Naive thymus-derived CD4-positive, alpha-beta T cell (primary cell): ENCODE measurements around the gene PAQR6. TPM values are rescaled to one million over a fixed set of nuclear protein-coding genes. Genes with fewer than 3 reads are reported as not detected.

Experiments
- ATAC-seq: fragments of 150-1000 bp; cut with Tn5 transposase; 2 replicates; pipeline ENCODE4 v1.10.0; 2021; ENCODE audit warnings: mild to moderate bottlenecking, moderate library complexity
- CTCF ChIA-PET: fragments of 350-600 bp; sonication (Branson Sonifier 250); formaldehyde crosslinking; loops from one replicate; lab custom pipeline; 2021; ENCODE audit warnings: antibody characterized with exemption; lab: Charles Lee
- POLR2A ChIA-PET: fragments of 350-600 bp; sonication (Branson Sonifier 250); formaldehyde crosslinking; loops from one replicate; lab custom pipeline; 2021; ENCODE audit warnings: antibody characterized with exemption, inconsistent platforms; lab: Charles Lee
- DNase-seq, 9 donors: peaks; one replicate each; pipeline versions ENCODE4 v3.0.0 to v3.0.0-alpha.2; 2020 to 2022; ENCODE audit warnings: mixed read lengths in 1 of 9
- H3K27ac ChIP-seq: one replicate; pipeline ENCODE4 v1.7.0; 2013; ENCODE audit warnings: mild to moderate bottlenecking, low read depth, low read length, moderate library complexity
- H3K27me3 ChIP-seq, 2 donors: one replicate each; pipeline ENCODE4 v1.7.0; 2013; ENCODE audit warnings: low read length in 2 of 2, mild to moderate bottlenecking in 2 of 2, moderate library complexity in 2 of 2; ENCODE audit not compliant: control insufficient read depth in 2 of 2, insufficient read depth in 2 of 2
- H3K36me3 ChIP-seq, 3 experiments: 1 replicate in 2 of 3; 2 replicates in 1 of 3; pipeline ENCODE4 v1.7.0; 2013; ENCODE audit warnings: low read length in 3 of 3, mild to moderate bottlenecking in 3 of 3, moderate library complexity in 1 of 3; ENCODE audit not compliant: insufficient read depth in 3 of 3, control insufficient read depth in 2 of 3
- H3K4me1 ChIP-seq, 2 donors: one replicate each; pipeline ENCODE4 v1.7.0; 2013; ENCODE audit warnings: low read length in 2 of 2, mild to moderate bottlenecking in 2 of 2, moderate library complexity in 1 of 2; ENCODE audit not compliant: control insufficient read depth in 2 of 2, insufficient read depth in 2 of 2
- H3K4me3 ChIP-seq: 2 replicates; pipeline ENCODE4 v1.7.0; 2013; ENCODE audit warnings: mild to moderate bottlenecking, low read length
- H3K9me3 ChIP-seq, 3 experiments: 1 replicate in 2 of 3; 2 replicates in 1 of 3; pipeline ENCODE4 v1.7.0; 2013; ENCODE audit warnings: low read length in 3 of 3; ENCODE audit not compliant: control insufficient read depth in 2 of 3
- H3K27ac Mint-ChIP-seq, 9 donors: one replicate each; pipeline ENCODE4 v1.8.0; 2020 to 2022; ENCODE audit warnings: mixed read lengths in 9 of 9, mild to moderate bottlenecking in 8 of 9, moderate library complexity in 5 of 9, inconsistent platforms in 2 of 9
- H3K27me3 Mint-ChIP-seq, 5 donors: one replicate each; pipeline ENCODE4 v1.8.0; 2021 to 2022; ENCODE audit warnings: mixed read lengths in 5 of 5, mild to moderate bottlenecking in 1 of 5
- H3K36me3 Mint-ChIP-seq, 5 donors: one replicate each; pipeline ENCODE4 v1.8.0; 2020 to 2022; ENCODE audit warnings: mixed read lengths in 5 of 5, mild to moderate bottlenecking in 3 of 5, inconsistent platforms in 1 of 5
- H3K4me1 Mint-ChIP-seq, 7 donors: one replicate each; pipeline ENCODE4 v1.8.0; 2020 to 2022; ENCODE audit warnings: mixed read lengths in 7 of 7, mild to moderate bottlenecking in 3 of 7, inconsistent platforms in 1 of 7
- H3K4me3 Mint-ChIP-seq, 10 donors: one replicate each; pipeline ENCODE4 v1.8.0; 2020 to 2022; ENCODE audit warnings: mild to moderate bottlenecking in 10 of 10, mixed read lengths in 10 of 10, moderate library complexity in 6 of 10, inconsistent platforms in 2 of 10
- H3K9me3 Mint-ChIP-seq, 11 donors: one replicate each; pipeline ENCODE4 v1.8.0; 2020 to 2022; ENCODE audit warnings: mixed read lengths in 11 of 11, mild to moderate bottlenecking in 4 of 11, inconsistent platforms in 1 of 11, moderate library complexity in 1 of 11
- intact Hi-C, 2 donors: fragments of 100-400 bp; cut with micrococcal nuclease; formaldehyde crosslinking; loops; one replicate each; pipeline ENCODE4 v1.15.1; 2023
- polyA plus RNA-seq, 2 donors: library from polyadenylated mRNA; unstranded; fragments of 300-500 nt; fragmentation: Illumina TruSeq; gene quantifications; one replicate each; pipeline ENCODE4 v1.2.3, GENCODE V29; 2021
- total RNA-seq, 6 experiments: library from RNA in 5 of 6; stranded (reverse) in 5 of 6; gene quantifications; 1 replicate in 5 of 6; 2 replicates in 1 of 6; pipeline ENCODE4 v1.2.3 and lab custom pipeline; 2021 to 2026

Gene PAQR6
- total and polyA plus RNA-seq, 7 experiments from 2014 or later: 0.22 to 6.2 (median 2.6) TPM; not detected in 1

DNA sequence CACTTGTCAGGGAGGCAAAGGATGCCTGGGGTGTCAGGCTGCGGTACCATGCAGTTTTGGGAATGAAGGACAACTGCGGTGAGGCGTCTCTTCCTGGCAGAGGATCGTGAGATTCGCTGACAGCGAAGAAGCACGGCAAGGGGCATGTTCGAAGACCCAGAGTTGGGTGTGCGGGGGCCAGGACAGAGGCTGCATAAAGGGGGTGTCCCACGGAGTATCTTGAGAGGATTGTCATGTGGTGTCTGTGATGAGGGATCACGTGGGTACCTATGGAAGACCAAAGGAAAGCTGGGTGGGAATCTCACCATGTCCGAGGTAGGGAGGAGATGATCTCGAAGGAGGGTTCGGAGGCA lies 53.6 kb downstream of the PAQR6 start:
- Mint-ChIP-seq H3K4me1 (peaks cover 26 to 59% (median 50%) of the 10 kb centered on the region in 7 donors), H3K27ac (peak overlapping the region; percentile 85 to 97 (median 93)), H3K9me3 (no peaks in the 10 kb centered on the region), H3K27me3 (no peaks in the 10 kb centered on the region), H3K36me3 (peaks cover 4 to 20% (median 7%) of the 10 kb centered on the region in 5 donors), H3K4me3 (peak overlapping the region; percentile 83 to 99 (median 97))
- CTCF ChIA-PET: interaction anchor here (0.6 to 1.2 kb wide), 4 partner anchors 10 to 406 kb away, joined by 3 to 4 read pairs (median 3); partner anchors contain the start of gene PMF1
- ATAC-seq (no peak), DNase-seq (peak in 1 of 9 donors; percentile 11)
- Histone ChIP-seq H3K36me3 (peaks cover 0 to 13% (median 10%) of the 10 kb centered on the region in 3 experiments), H3K27ac (peak overlapping the region; percentile 86), H3K4me1 (peaks cover 12 to 31% of the 10 kb centered on the region in 2 donors), H3K9me3 (no peaks in the 10 kb centered on the region), H3K4me3 (peak overlapping the region; percentile 92), H3K27me3 (no peaks in the 10 kb centered on the region)
- POLR2A ChIA-PET: interaction anchor here (0.8 to 2.6 kb wide), 4 partner anchors 16 to 141 kb away, joined by 3 to 29 read pairs (median 3); partner anchors contain the start of genes PMF1 and UBQLN4
- intact Hi-C loops: loop anchor here (1.0 to 10.0 kb wide), 8 partner anchors 31 to 1969 kb away; partner anchors contain the start of genes SMG5 (in 2 of the 2), CCT3 (in 1 of the 2), LAMTOR2 (in 1 of the 2) and MRPL24 (in 1 of the 2)

DNA sequence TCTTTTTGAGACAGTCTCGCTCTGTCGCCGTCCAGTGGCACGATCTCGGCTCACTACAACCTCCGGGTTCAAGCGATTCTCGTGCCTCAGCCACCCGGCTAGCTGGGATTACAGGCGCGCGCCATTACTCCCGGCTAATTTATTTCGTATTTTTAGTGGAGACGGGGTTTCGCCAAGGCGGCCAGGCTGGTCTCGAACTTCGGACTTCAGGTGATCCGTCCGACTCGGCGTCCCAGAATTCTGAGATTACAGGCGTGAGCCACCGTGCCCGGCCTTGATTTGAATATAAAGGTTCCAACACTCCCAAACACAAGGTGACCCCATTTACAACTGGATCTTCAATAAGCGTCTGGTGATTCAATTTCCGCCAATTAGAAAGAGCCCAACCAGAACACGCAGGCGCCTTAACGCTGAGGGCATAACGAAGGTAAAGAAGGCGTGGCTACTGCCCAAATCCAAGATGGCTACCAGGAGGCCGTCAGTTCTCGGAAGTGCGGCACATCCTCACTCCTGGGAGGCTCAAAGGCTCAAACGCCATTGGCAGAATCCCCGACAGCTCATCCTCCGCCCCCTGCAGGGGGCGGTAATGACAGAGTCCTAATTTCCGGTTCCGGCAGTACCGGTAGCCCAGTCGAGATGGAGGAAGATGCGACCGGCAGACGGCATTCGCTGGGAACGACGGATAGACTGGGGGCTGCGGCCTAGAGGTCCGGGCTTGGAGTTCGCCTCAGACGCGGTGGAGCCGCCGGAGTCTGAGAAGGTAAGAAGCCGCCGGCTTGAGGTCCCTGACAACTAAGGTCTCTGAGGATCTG lies 54.2 kb downstream of the PAQR6 start, which contains the start of gene SLC25A44:
Gene SLC25A44, plus strand, starts transcription at position 617 of the 812 bp plus-strand sequence. CDS start 5,744 bp downstream, outside the sequence.
- Mint-ChIP-seq H3K27ac (peak within 1 kb of the TSS; percentile 85 to 97 (median 93)), H3K9me3 (no peaks in the 10 kb centered on the region), H3K4me1 (peaks cover 22 to 53% (median 45%) of the 10 kb centered on the region in 7 donors), H3K27me3 (no peaks in the 10 kb centered on the region), H3K4me3 (peak within 1 kb of the TSS; percentile 83 to 99 (median 97)), H3K36me3 (peaks cover 4 to 17% (median 6%) of the 10 kb centered on the region in 5 donors)
- DNase-seq (peak; percentile 94 to 98 (median 97)), ATAC-seq (peak; percentile 99)
- Histone ChIP-seq H3K27me3 (no peaks in the 10 kb centered on the region), H3K9me3 (no peaks in the 10 kb centered on the region), H3K36me3 (peaks cover 0 to 10% (median 10%) of the 10 kb centered on the region in 3 experiments), H3K27ac (peak within 1 kb of the TSS; percentile 86), H3K4me1 (peaks cover 12 to 31% of the 10 kb centered on the region in 2 donors), H3K4me3 (peak within 1 kb of the TSS; percentile 92)
- ChIA-PET POLR2A (interaction anchor here (0.6 to 2.6 kb wide), 12 partner anchors 17 to 307 kb away, joined by 3 to 29 read pairs (median 3); partner anchors contain the start of genes LAMTOR2, MEF2D, PMF1 and SMG5), CTCF (interaction anchor here (0.6 to 1.2 kb wide), 4 partner anchors 11 to 412 kb away, joined by 3 read pairs; partner anchors contain the start of gene PMF1)
- intact Hi-C loops: loop anchor here (1.0 to 10.0 kb wide), 14 partner anchors 19 to 1969 kb away; partner anchors contain the start of genes LAMTOR2 (in 2 of the 2), SMG5 (in 2 of the 2), CCT3 (in 1 of the 2) and KHDC4 (in 1 of the 2)

Other genes starting within 250 kb of the PAQR6 start
- 100 to 1,000 TPM; 207 to 278 (median 256) TPM for gene SSR2, start 227.1 kb downstream of the PAQR6 start, total RNA-seq
- 100 to 1,000 TPM; 366 to 393 TPM for gene SSR2, start 227.1 kb downstream of the PAQR6 start, polyA plus RNA-seq
- 10 to 100 TPM; 16.2 to 37.6 (median 31.3) TPM for gene UBQLN4, start 194.3 kb downstream of the PAQR6 start, total RNA-seq
- 1 to 10 TPM; 6.7 to 9.9 TPM for gene UBQLN4, start 194.3 kb downstream of the PAQR6 start, polyA plus RNA-seq
- gene LAMTOR2, start 193.3 kb downstream of the PAQR6 start, total RNA-seq: 10 to 100 TPM; 13.3 to 66.1 (median 27.9) TPM
- gene LAMTOR2, start 193.3 kb downstream of the PAQR6 start, polyA plus RNA-seq: 10 to 100 TPM; 90.1 to 97.9 TPM
- 1 to 10 TPM in 4 of 5 experiments, not detected in 1; 1.1 to 2.7 (median 2.2) TPM for gene RAB25, start 186.9 kb downstream of the PAQR6 start, total RNA-seq
- 1 to 10 TPM; 1.5 to 1.8 TPM for gene RAB25, start 186.9 kb downstream of the PAQR6 start, polyA plus RNA-seq
- gene MEX3A, start 165.6 kb downstream of the PAQR6 start, total RNA-seq: under 1 TPM in 4 of 5 experiments, not detected in 1; 0.05 to 0.15 (median 0.13) TPM
- not detected for gene MEX3A, start 165.6 kb downstream of the PAQR6 start, polyA plus RNA-seq
- gene LMNA, start 133.3 kb downstream of the PAQR6 start, total RNA-seq: 100 to 1,000 TPM in 2 of 5 experiments, 10 to 100 TPM in 1, 1 to 10 TPM in 2; 5.5 to 470 (median 18.0) TPM
- under 1 TPM in 1 of 2 donors, not detected in 1; 0.20 TPM for gene LMNA, start 133.3 kb downstream of the PAQR6 start, polyA plus RNA-seq
- gene SEMA4A, start 94.5 kb downstream of the PAQR6 start, total RNA-seq: 10 to 100 TPM in 1 of 5 experiments, 1 to 10 TPM in 4; 1.8 to 48.6 (median 3.8) TPM
- under 1 TPM; 0.06 to 0.24 TPM for gene SEMA4A, start 94.5 kb downstream of the PAQR6 start, polyA plus RNA-seq
- gene SLC25A44, start 54.0 kb downstream of the PAQR6 start, total RNA-seq: 10 to 100 TPM; 17.8 to 38.4 (median 19.6) TPM
- 10 to 100 TPM in 1 of 2 donors, 1 to 10 TPM in 1; 8.3 to 21.2 TPM for gene SLC25A44, start 54.0 kb downstream of the PAQR6 start, polyA plus RNA-seq
- gene PMF1, start 35.0 kb downstream of the PAQR6 start, total RNA-seq: 10 to 100 TPM; 42.2 to 76.1 (median 58.2) TPM
- 10 to 100 TPM; 72.4 to 81.2 TPM for gene PMF1, start 35.0 kb downstream of the PAQR6 start, polyA plus RNA-seq
- 1 to 10 TPM; 2.8 to 7.4 (median 4.9) TPM for gene BGLAP, start 5.9 kb downstream of the PAQR6 start, total RNA-seq
- under 1 TPM in 1 of 2 donors, not detected in 1; 0.33 TPM for gene BGLAP, start 5.9 kb downstream of the PAQR6 start, polyA plus RNA-seq
- 10 to 100 TPM; 65.7 to 74.0 (median 69.4) TPM for gene SMG5, start 34.8 kb upstream of the PAQR6 start, total RNA-seq
- gene SMG5, start 34.8 kb upstream of the PAQR6 start, polyA plus RNA-seq: 10 to 100 TPM; 14.4 to 38.4 TPM
- 10 to 100 TPM in 3 of 5 experiments, 1 to 10 TPM in 2; 4.3 to 18.6 (median 11.2) TPM for gene TMEM79, start 36.3 kb upstream of the PAQR6 start, total RNA-seq
- gene TMEM79, start 36.3 kb upstream of the PAQR6 start, polyA plus RNA-seq: 1 to 10 TPM; 6.5 to 9.8 TPM
- gene GLMP, start 47.6 kb upstream of the PAQR6 start, total RNA-seq: 10 to 100 TPM; 21.0 to 40.4 (median 24.5) TPM
- 10 to 100 TPM; 17.6 to 19.3 TPM for gene GLMP, start 47.6 kb upstream of the PAQR6 start, polyA plus RNA-seq
- gene VHLL, start 51.3 kb upstream of the PAQR6 start, total RNA-seq: not detected
- not detected for gene VHLL, start 51.3 kb upstream of the PAQR6 start, polyA plus RNA-seq
- gene CCT3, start 90.2 kb upstream of the PAQR6 start, total RNA-seq: 100 to 1,000 TPM in 3 of 5 experiments, 10 to 100 TPM in 2; 78.0 to 282 (median 114) TPM
- gene CCT3, start 90.2 kb upstream of the PAQR6 start, polyA plus RNA-seq: 100 to 1,000 TPM; 203 to 265 TPM
- gene TSACC, start 90.5 kb upstream of the PAQR6 start, total RNA-seq: 1 to 10 TPM in 1 of 5 experiments, not detected in 4; 1.1 TPM
- 1 to 10 TPM; 1.7 to 2.2 TPM for gene TSACC, start 90.5 kb upstream of the PAQR6 start, polyA plus RNA-seq
- not detected for gene RHBG, start 121.2 kb upstream of the PAQR6 start, total RNA-seq
- not detected for gene RHBG, start 121.2 kb upstream of the PAQR6 start, polyA plus RNA-seq